ENCODE measurements around the gene DUS4L.

- no peak for TF ChIP-seq CTCF (IDR thresholded peaks at IDR 0.05; ENCODE audit: low read depth, low read length)
- TF ChIP-seq EZH2phosphoT487 (IDR thresholded peaks at IDR 0.05; ENCODE audit: low read depth): no peak
Observed at GRCh38 chr7:107600816-107601215, 37.0 kb downstream of the DUS4L start.
